IgD-negative memory B cell (primary cell): ENCODE data around the gene EIF3F. TPM values are rescaled to one million over a fixed set of nuclear protein-coding genes. Genes with fewer than 3 reads are reported as not detected.

Experiments
- H3K27ac Mint-ChIP-seq, 3 donors: one replicate each; pipeline ENCODE4 v1.8.0; 2020 to 2022; ENCODE audit warnings: mild to moderate bottlenecking in 3 of 3, mixed read lengths in 3 of 3, moderate library complexity in 1 of 3
- H3K27me3 Mint-ChIP-seq: one replicate; pipeline ENCODE4 v1.8.0; 2021; ENCODE audit warnings: mixed read lengths
- H3K36me3 Mint-ChIP-seq: one replicate; pipeline ENCODE4 v1.8.0; 2020; ENCODE audit warnings: mild to moderate bottlenecking, mixed read lengths
- H3K4me1 Mint-ChIP-seq, 3 donors: one replicate each; pipeline ENCODE4 v1.8.0; 2020 to 2022; ENCODE audit warnings: mixed read lengths in 3 of 3, mild to moderate bottlenecking in 1 of 3
- H3K4me3 Mint-ChIP-seq, 4 donors: one replicate each; pipeline ENCODE4 v1.8.0; 2020 to 2022; ENCODE audit warnings: mild to moderate bottlenecking in 4 of 4, mixed read lengths in 4 of 4, moderate library complexity in 3 of 4
- H3K9me3 Mint-ChIP-seq, 3 donors: one replicate each; pipeline ENCODE4 v1.8.0; 2020 to 2021; ENCODE audit warnings: mixed read lengths in 3 of 3, mild to moderate bottlenecking in 1 of 3
- polyA plus RNA-seq: library from polyadenylated mRNA; unstranded; fragments of 300-500 nt; fragmentation: Illumina TruSeq; gene quantifications from one replicate; pipeline ENCODE4 v1.2.3, GENCODE V29; 2021

The EIF3F gene, protein sequence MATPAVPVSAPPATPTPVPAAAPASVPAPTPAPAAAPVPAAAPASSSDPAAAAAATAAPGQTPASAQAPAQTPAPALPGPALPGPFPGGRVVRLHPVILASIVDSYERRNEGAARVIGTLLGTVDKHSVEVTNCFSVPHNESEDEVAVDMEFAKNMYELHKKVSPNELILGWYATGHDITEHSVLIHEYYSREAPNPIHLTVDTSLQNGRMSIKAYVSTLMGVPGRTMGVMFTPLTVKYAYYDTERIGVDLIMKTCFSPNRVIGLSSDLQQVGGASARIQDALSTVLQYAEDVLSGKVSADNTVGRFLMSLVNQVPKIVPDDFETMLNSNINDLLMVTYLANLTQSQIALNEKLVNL
- polyA plus RNA-seq = 431 TPM

DNA sequence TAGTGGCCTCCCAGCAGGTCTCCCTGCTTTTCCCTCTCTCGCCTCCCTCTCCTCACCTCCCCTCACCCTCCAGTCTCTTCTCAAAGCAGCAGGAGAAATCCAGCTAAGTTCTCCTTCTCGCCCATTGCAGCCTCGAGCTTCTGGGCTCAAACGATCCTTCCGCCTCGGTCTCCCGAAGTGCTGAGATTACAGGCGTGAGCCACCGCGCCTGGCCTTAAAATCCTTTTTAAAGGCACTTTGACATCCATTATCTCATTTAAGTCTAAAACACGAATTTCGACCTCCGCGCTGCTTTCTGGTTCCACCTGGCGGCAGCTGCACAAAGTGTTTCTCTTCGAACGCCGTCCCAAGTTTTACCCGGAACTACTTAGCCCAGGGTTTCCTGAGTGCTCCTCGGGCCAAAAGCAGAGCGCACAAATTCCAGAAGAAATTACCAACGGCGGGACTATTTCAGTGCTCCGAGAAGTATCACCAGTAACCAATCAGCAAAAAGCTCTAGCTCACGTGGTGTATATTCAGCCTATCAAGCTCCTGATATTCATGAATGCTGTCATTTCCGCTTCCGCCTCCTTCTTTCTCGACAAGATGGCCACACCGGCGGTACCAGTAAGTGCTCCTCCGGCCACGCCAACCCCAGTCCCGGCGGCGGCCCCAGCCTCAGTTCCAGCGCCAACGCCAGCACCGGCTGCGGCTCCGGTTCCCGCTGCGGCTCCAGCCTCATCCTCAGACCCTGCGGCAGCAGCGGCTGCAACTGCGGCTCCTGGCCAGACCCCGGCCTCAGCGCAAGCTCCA lies at the start of gene EIF3F:
Gene EIF3F, plus strand, starts transcription at position 570 of the 792 bp plus-strand sequence. Its CDS starts 16 bp downstream, at position 586.
- peak within 1 kb of the TSS; percentile 88 to 94 (median 92) for H3K4me3 Mint-ChIP-seq
- no peaks in the 10 kb centered on the region for H3K27me3 Mint-ChIP-seq
- peaks cover 15 to 37% (median 21%) of the 10 kb centered on the region in 3 donors for H3K4me1 Mint-ChIP-seq
- H3K9me3 Mint-ChIP-seq = no peaks in the 10 kb centered on the region
- H3K27ac Mint-ChIP-seq = peak within 1 kb of the TSS; percentile 67 to 96 (median 95)
- H3K36me3 Mint-ChIP-seq = no peaks in the 10 kb centered on the region

DNA sequence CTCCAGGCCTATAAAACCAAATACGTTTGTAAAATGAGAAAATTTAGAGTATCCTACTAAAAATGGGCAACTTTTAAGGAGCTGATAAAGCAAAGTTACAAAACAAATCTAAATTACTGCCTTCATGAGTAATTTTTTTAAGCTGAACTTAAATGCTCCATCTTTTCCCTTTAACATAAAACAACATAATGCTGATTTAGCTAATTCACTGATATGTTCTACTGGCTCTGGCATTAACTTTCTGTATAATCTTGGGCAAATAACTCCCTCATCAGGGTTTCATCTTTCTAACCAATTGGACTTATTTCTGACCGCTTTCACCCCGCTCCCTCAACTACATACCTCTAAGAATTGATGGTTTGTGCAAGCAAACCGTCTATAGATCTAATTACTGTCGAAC lies 46.0 kb upstream of the EIF3F start:
- Mint-ChIP-seq H3K27me3 (peaks cover 5% of the 10 kb centered on the region), H3K9me3 (peaks cover 6 to 36% (median 23%) of the 10 kb centered on the region in 3 donors), H3K36me3 (peaks cover 2% of the 10 kb centered on the region), H3K4me1 (no peaks in the 10 kb centered on the region), H3K4me3 (no peak overlapping the region), H3K27ac (no peak overlapping the region)

DNA sequence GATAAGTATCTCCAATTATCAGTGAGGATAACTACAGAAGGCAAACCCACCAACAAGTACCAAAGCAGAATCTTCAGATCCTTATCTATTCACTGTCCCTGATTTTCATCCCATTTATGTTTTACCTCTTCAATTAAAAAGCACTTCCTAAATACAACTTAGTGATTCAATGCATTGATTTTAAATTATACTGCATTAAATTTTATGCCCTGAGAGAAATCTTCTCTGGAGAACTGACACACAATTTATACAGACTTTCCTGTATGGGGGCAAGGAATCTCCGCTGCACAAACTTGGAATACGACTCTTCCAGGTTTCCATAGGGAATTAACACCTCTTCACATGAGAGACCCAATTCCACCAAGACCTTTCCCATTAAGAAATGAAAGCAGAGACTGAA lies 45.5 kb upstream of the EIF3F start, which contains the start of gene OR10A3:
Gene OR10A3, minus strand, starts transcription at position 101 of the 400 bp plus-strand sequence. CDS start 2,188 bp downstream, outside the sequence.
- Mint-ChIP-seq H3K9me3 (peaks cover 6 to 36% (median 24%) of the 10 kb centered on the region in 3 donors), H3K36me3 (peaks cover 2% of the 10 kb centered on the region), H3K4me3 (no peak within 1 kb of the TSS), H3K4me1 (no peaks in the 10 kb centered on the region), H3K27me3 (peaks cover 5% of the 10 kb centered on the region), H3K27ac (no peak within 1 kb of the TSS)

DNA sequence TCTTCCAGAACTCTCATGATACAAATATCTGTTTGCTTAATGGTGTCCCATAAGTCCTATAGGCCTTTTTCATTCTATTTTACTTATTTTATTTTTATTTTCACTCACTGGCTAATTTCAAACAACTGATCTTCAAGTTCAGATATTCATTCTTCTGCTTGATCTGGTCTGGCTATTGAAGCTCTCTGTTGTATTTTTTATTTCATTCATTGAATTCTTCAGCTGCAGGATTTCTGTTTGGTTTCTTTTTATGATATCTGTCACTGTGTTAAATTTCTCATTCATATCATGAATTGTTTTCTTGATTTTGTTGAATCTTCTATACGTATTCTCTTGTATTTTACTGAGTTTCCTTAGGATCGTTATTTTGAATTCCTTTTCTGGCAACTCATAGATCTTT lies 43.0 kb upstream of the EIF3F start:
- Mint-ChIP-seq H3K27me3 (peaks cover 5% of the 10 kb centered on the region), H3K27ac (peak overlapping the region in 1 of 3 donors; percentile 58), H3K9me3 (peaks cover 6 to 36% (median 22%) of the 10 kb centered on the region in 3 donors), H3K4me3 (no peak overlapping the region), H3K4me1 (no peaks in the 10 kb centered on the region), H3K36me3 (peaks cover under 1% of the 10 kb centered on the region)

DNA sequence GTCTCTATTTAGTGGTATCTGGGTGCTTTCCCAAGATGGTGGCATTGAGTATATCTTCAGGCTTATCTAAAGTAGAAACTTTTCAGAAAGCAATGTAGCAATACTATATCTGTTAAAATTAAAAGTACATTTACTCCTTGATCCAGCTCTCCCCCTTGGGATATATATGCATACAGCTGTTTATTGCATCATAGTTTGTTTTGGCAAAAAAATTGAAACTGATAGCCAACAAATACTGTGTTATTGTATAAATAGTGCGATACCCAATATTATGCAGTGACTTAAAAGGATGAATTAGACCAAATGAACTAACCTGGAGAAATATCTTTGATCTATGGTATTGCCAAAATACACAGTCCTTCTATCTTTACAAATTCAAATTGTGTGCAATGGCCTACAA lies 37.2 kb upstream of the EIF3F start:
- no peaks in the 10 kb centered on the region for H3K4me1 Mint-ChIP-seq
- peaks cover 6% of the 10 kb centered on the region for H3K27me3 Mint-ChIP-seq
- H3K4me3 Mint-ChIP-seq = no peak overlapping the region
- H3K36me3 Mint-ChIP-seq = no peaks in the 10 kb centered on the region
- H3K9me3 Mint-ChIP-seq = peaks cover 0 to 1% (median 0%) of the 10 kb centered on the region in 3 donors
- no peak overlapping the region for H3K27ac Mint-ChIP-seq

DNA sequence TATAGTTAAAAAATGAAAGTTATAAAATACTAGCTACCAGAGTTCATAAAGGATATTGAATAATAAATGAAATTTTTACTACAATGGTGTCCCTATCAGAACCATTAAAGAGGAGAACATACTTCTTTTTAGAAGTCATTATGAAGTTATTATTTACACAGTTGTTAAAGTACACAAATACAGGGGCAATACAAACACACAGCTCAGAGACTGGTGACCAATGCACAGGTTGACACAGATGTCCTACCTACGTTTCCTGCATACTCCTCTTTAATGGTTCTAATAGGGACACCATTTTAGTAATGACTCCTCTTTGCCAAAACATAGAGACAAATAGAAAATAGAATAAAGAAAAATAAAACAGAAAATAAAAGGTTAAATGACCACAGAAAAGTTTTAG lies 31.9 kb upstream of the EIF3F start:
- H3K36me3 Mint-ChIP-seq = no peaks in the 10 kb centered on the region

DNA sequence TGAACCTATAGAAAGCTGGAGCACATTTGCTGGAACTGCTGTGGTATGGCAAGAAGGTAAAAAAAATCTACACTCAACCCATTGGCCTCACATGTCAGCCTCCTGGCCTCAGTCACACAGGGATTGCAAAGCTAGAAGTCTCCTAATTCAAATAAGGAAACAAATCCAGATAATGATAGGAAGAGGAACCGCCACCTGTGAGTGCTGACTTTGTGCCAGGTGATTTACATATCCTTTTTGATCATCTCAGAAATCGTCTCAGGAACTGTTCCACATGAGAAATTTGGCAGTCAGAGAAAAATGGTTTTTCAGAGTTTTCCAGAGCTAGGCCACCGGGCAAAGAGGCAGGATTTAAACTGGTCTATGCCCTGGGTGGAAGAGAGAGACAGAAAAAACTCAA lies 22.9 kb upstream of the EIF3F start:
- Mint-ChIP-seq H3K9me3 (no peaks in the 10 kb centered on the region), H3K27ac (no peak overlapping the region), H3K4me1 (peaks cover 0 to 2% (median 0%) of the 10 kb centered on the region in 3 donors), H3K27me3 (peaks cover 17% of the 10 kb centered on the region), H3K36me3 (no peaks in the 10 kb centered on the region), H3K4me3 (no peak overlapping the region)

More for the DNA sequence above, 31.9 kb upstream of the EIF3F start:
- H3K27me3 Mint-ChIP-seq = peaks cover 11% of the 10 kb centered on the region
- no peaks in the 10 kb centered on the region for H3K9me3 Mint-ChIP-seq
- H3K4me1 Mint-ChIP-seq = no peaks in the 10 kb centered on the region
- H3K27ac Mint-ChIP-seq = no peak overlapping the region
- no peak overlapping the region for H3K4me3 Mint-ChIP-seq

DNA sequence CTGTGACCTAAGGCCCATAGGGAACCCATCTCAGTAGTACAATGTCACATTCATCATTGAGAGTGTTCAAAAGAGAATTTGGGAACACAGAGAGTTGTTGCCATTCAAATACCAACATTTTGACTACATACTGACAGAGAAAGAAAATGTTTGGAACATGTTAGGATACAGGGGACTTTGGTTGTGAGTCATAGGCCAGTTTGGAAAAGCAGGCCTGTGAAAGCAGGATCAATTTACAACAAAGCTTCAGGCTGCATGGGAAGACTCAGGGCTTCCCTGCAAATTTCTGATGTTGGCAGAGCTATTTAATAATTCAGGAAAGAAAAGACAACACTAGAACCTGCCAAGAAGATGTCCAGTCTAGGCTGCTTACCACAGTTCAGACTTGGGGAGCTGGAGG lies 22.3 kb upstream of the EIF3F start:
- Mint-ChIP-seq H3K4me1 (peaks cover 0 to 2% (median 0%) of the 10 kb centered on the region in 3 donors), H3K36me3 (no peaks in the 10 kb centered on the region), H3K4me3 (no peak overlapping the region), H3K27ac (no peak overlapping the region), H3K9me3 (no peaks in the 10 kb centered on the region), H3K27me3 (peaks cover 17% of the 10 kb centered on the region)

DNA sequence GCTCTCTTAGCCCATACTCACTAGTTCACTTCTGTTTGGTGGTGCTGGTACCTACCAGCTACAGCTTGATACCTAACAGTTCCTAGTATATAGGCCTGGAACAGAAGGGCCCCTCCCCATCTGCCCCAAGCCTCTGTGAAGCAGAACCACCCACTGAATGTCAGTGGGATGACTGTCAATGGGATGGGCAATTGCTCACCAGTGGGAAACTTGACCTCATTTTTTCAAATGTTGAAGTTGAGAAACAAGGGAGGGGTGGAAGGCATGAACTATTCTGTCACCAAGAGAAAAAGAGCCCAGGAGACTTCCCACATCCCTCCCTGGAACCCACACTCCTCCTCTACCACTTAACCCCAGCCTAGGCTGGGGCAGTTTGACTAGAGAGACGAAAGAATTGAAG lies 21.8 kb upstream of the EIF3F start, which contains the start of gene NLRP10:
Gene NLRP10, minus strand, starts transcription at position 62 of the 400 bp plus-strand sequence. CDS start 1,952 bp downstream, outside the sequence.
- Mint-ChIP-seq H3K36me3 (no peaks in the 10 kb centered on the region), H3K9me3 (no peaks in the 10 kb centered on the region), H3K4me3 (no peak within 1 kb of the TSS), H3K27ac (no peak within 1 kb of the TSS), H3K27me3 (peaks cover 13% of the 10 kb centered on the region), H3K4me1 (peaks cover 0 to 2% (median 0%) of the 10 kb centered on the region in 3 donors)

DNA sequence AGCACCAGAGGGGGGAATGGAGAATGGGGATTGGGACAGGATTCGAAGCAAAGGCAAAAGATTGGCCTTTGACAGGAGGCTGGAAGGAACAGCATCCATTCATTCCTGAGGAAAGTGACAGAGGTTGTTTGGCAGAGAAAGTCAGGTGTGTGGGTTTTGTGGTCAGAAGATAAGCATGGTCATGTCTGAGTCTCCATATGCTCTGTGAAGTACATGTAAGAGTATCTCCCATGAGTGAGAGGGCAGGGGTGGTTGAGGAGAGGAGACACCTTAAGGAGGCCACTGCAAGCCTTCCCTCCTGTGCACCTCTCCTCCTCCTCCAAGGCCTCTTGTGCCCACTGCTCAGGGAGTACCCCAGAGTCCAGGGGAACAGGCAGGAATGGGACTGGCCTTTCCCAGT lies 20.0 kb upstream of the EIF3F start:
- H3K4me3 Mint-ChIP-seq = no peak overlapping the region
- no peaks in the 10 kb centered on the region for H3K36me3 Mint-ChIP-seq
- H3K27ac Mint-ChIP-seq = no peak overlapping the region
- peaks cover 11% of the 10 kb centered on the region for H3K27me3 Mint-ChIP-seq
- peaks cover 0 to 2% (median 0%) of the 10 kb centered on the region in 3 donors for H3K4me1 Mint-ChIP-seq
- H3K9me3 Mint-ChIP-seq = no peaks in the 10 kb centered on the region

DNA sequence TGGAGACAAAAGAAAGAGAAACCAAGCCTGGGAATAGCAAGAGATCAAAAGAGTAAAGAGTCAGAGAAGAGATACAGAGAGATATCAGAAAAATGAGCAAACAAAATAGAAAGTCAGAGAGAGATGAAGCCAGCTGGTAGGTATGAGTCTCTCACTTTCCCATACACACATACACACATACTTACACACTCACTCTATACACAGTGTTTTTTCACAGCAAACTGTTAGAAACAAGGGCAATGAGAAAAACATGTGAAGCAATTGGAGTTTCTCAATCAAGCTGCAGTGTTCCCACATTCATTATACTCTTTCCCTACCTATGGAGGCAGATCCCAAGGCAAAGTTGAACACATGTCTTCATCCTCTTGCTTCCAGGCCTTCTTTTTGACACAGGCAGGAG lies 19.3 kb upstream of the EIF3F start:
- Mint-ChIP-seq H3K27me3 (peaks cover 11% of the 10 kb centered on the region), H3K36me3 (no peaks in the 10 kb centered on the region)

DNA sequence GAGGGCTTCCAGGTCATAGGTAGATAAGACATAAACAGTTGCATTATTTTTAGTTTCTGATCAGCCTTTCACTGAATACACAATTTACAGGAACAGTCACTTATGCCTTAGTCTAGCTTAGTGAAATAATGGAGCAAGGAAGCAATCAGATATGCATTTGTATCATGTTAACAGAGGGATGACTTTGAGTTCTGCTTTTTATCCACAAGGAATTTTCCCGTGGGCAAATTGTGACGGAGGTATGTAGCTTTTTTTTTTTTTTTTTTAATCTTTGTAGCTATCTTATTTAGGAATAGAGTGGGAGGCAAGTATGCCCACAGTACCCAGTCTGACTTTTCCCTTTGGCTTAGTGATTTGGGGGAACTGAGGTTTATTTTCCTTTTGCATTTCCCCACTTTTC lies 18.5 kb upstream of the EIF3F start:
- Mint-ChIP-seq H3K27ac (no peak overlapping the region), H3K9me3 (no peaks in the 10 kb centered on the region), H3K36me3 (no peaks in the 10 kb centered on the region), H3K4me3 (no peak overlapping the region), H3K27me3 (peaks cover 11% of the 10 kb centered on the region), H3K4me1 (peaks cover 0 to 2% (median 0%) of the 10 kb centered on the region in 3 donors)

More for the DNA sequence above, 19.3 kb upstream of the EIF3F start:
- Mint-ChIP-seq H3K9me3 (no peaks in the 10 kb centered on the region), H3K27ac (no peak overlapping the region), H3K4me3 (peak overlapping the region in 1 of 4 donors; percentile 56), H3K4me1 (peaks cover 0 to 2% (median 0%) of the 10 kb centered on the region in 3 donors)

DNA sequence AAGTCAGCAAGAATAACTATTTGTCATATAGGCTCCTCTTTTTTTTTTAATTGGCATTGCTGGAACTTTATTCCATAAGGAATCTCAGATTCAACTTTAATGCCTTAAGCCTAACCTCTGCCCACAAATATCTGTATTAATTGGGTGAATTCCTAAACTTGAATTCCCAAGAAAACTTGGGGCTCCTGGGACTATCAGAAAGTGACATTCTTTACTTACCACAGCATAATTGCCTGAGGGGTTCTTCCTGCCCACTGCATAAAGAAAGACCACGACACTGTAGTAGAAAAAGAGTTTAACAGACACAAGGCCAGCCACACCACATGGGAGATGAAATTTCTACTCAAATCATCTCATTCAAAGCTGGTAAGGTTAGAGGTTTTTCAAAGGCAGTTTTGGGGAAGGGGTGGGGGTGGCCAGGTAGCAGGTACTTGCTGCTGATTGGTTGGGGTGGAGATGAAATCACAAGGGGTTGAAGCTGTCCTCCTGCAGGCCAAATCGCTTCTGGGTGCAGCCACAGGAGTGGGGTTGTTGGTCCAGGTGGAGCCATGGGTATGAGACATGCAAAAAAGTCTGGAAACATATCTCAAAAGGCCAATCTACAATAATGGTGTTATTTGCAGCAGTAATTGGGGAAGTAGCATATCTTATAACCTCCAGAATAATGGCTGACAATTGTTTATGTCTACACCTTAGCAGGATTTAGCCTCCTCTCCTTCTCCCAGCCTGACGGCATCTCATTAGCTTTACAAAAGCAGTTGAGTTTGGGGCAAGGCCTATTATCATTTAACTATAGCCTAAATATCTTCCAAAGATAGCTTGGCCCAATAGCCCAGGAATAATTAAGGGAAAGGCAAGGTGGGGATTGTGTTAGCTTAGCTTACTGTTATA lies 17.1 kb upstream of the EIF3F start:
- Mint-ChIP-seq H3K27ac (no peak overlapping the region), H3K27me3 (peaks cover 14% of the 10 kb centered on the region), H3K36me3 (no peaks in the 10 kb centered on the region), H3K9me3 (no peaks in the 10 kb centered on the region), H3K4me3 (no peak overlapping the region), H3K4me1 (no peaks in the 10 kb centered on the region)

DNA sequence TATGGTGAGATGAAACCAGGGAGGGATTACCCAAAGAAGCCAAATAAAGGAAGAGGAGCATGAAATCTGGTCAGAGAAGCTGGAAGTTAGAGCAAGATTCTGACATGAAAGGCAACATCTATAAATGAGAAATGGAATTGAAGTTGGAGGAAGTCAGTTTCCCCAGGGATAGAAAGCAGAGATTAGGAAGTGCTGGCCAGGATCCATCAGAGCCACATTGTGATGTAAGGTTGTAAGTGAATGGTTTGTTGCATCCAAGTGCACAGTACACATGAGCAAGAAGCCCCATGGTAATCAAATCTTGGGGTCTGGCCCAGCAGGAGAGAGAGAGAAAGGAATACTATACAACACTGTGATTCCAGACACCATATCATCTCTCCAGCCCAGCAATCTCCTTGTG lies 15.3 kb upstream of the EIF3F start:
- no peaks in the 10 kb centered on the region for H3K36me3 Mint-ChIP-seq
- no peaks in the 10 kb centered on the region for H3K4me1 Mint-ChIP-seq
- peaks cover 12% of the 10 kb centered on the region for H3K27me3 Mint-ChIP-seq
- H3K9me3 Mint-ChIP-seq = no peaks in the 10 kb centered on the region
- H3K27ac Mint-ChIP-seq = peak overlapping the region in 1 of 3 donors; percentile 71
- no peak overlapping the region for H3K4me3 Mint-ChIP-seq
